Heart left ventricle (tissue), 16 donors: Measurements from ENCODE around the gene NUAK1. TPM values are rescaled to one million over a fixed set of nuclear protein-coding genes. Genes with fewer than 3 reads are reported as not detected.

Source experiments
- ATAC-seq, 4 donors: fragments of 200-7000 bp; cut with Tn5 transposase; one replicate each; pipeline ENCODE4 v1.9.1; 2020 to 2022; ENCODE audit warnings: moderate library complexity in 4 of 4, mild to moderate bottlenecking in 3 of 4, moderate number of reproducible peaks in 1 of 4
- DNase-seq, 5 donors: peaks; one replicate each; pipeline ENCODE4 v3.0.0-alpha.2; 2020
- H3K27ac ChIP-seq, 12 donors: fragments of 200-600 bp; sonication (generic) in 4 of 12; one replicate each; pipeline versions ENCODE4 v1.5.0 to v1.8.0; 2016 to 2022; ENCODE audit warnings: mild to moderate bottlenecking in 2 of 12
- H3K27me3 ChIP-seq, 9 donors: fragments of 200-600 bp; sonication (generic) in 2 of 9; one replicate each; pipeline versions ENCODE4 v1.5.1 to v1.8.0; 2016 to 2022; ENCODE audit warnings: mild to moderate bottlenecking in 3 of 9
- H3K36me3 ChIP-seq, 9 donors: fragments of 200-600 bp; sonication (generic) in 2 of 9; one replicate each; pipeline versions ENCODE4 v1.5.0 to v1.8.0; 2018 to 2022; ENCODE audit warnings: mild to moderate bottlenecking in 2 of 9
- H3K4me1 ChIP-seq, 12 donors: fragments of 200-600 bp; sonication (generic) in 4 of 12; one replicate each; pipeline versions ENCODE4 v1.5.0 to v1.8.0; 2016 to 2022; ENCODE audit warnings: mild to moderate bottlenecking in 3 of 12
- H3K4me3 ChIP-seq, 12 donors: fragments of 200-600 bp; sonication (generic) in 4 of 12; one replicate each; pipeline versions ENCODE4 v1.5.0 to v1.8.0; 2017 to 2022; ENCODE audit warnings: mild to moderate bottlenecking in 9 of 12, moderate library complexity in 4 of 12
- H3K9me3 ChIP-seq, 12 donors: fragments of 200-600 bp; sonication (generic) in 4 of 12; one replicate each; pipeline versions ENCODE4 v1.5.0 to v1.8.0; 2016 to 2022; ENCODE audit warnings: mild to moderate bottlenecking in 1 of 12
- CTCF ChIP-seq, 12 donors: fragments of 200-600 bp; sonication (generic) in 4 of 12; IDR thresholded peaks; one replicate each; pipeline versions ENCODE4 v1.5.0 to v1.8.0; 2018 to 2022; ENCODE audit warnings: antibody characterized with exemption in 12 of 12, mild to moderate bottlenecking in 5 of 12
- POLR2A ChIP-seq, 2 donors: fragments of 450-650 bp; IDR thresholded peaks; one replicate each; pipeline ENCODE4 v1.6.1; 2017; ENCODE audit warnings: antibody characterized with exemption in 2 of 2, mild to moderate bottlenecking in 2 of 2, moderate library complexity in 2 of 2
- WGBS, 4 donors: extraction: QIAGEN DNeasy Blood & Tissue Kit in 2 of 4; methylation state at CpG; one replicate each; pipeline versions ENCODE4 v1.1.5 to v1.1.7; 2013 to 2018; 5-methylcytosine and 5-hydroxymethylcytosine counted together
- intact Hi-C, 10 donors: fragments of 100-400 bp; cut with DNase I; formaldehyde crosslinking; loops; one replicate each; pipeline versions ENCODE4 v1.11.1 to v1.14.2; 2022
- polyA plus RNA-seq, 2 donors: library from polyadenylated mRNA; stranded (reverse); fragments of 200-250 nt; gene quantifications; one replicate each; pipeline ENCODE4 v1.2.3, GENCODE V29; 2013
- total RNA-seq, 9 donors: library from RNA; depleted of rRNA in 2 of 9; stranded (reverse); fragments of >200 nt in 2 of 9; fragmentation: NEBNext Ultra II Directional in 3 of 9; extraction: Animal tissue kit (Norgen Biotek cat#: 25700) in 3 of 9; gene quantifications; one replicate each; pipeline versions ENCODE4 v1.1.0 to v1.2.4, GENCODE V29; 2016 to 2023
- donor health status: ischemic (EF 13 %, LVEDD 7.1; RV severe dilation, severe dysfunction).
- donor health status: healthy with polysubstance abuse.
- donor health status: DM: no; HTN: yes; CAD: no.
- donor health status: DM: no; HTN: no; CAD: no.
- donor health status: ischemic (EF 25% LVEDD 6.9; RV normal size, moderate dysfunction).
- donor health status: ischemic (EF 25% LVEDD 5.7; RV mildly dilated, moderate dysfunction).
- donor health status: healthy.
- donor health status: DM: yes; HTN: yes; CAD: no.
- donor health status: ischemic (EF 35%, LVEDD 5.7; RV mildly dilated, moderate dysfunction).
- donor health status: nonischemic (EF 11% LVEDD 7.7; RV severe dilation, severe dysfunction).
- donor health status: DM: yes; HTN: yes; CAD: no.
- donor health status: PGD.
- donor health status: ischemic (EF 29% LVEDD 5.4; RV normal size, mild dysfunction).
- donor health status: nonischemic (EF 23%, LVEDD 6.1; RV moderate dilation, normal function).

NUAK1 gene
- total and polyA plus RNA-seq, 11 donors = 10.5 to 50.7 (median 39.4) TPM

- TF ChIP-seq CTCF (IDR thresholded peaks at IDR 0.05) (no peak), POLR2A (IDR thresholded peaks at IDR 0.05) (no peak)
- intact Hi-C loops = loop anchor here in 1 of 10 donors (5.0 kb wide), 1 partner anchor 38 kb away; no protein-coding TSS in a partner anchor
- H3K4me3 ChIP-seq = no peak overlapping the region
- H3K27me3 ChIP-seq = no peaks in the 10 kb centered on the region
- peak in 2 of 4 donors; percentile 13 to 17 for ATAC-seq
- H3K9me3 ChIP-seq = no peaks in the 10 kb centered on the region
- peaks cover 0 to 40% (median 12%) of the 10 kb centered on the region in 9 donors for H3K36me3 ChIP-seq
- H3K4me1 ChIP-seq = peaks cover 8 to 81% (median 58%) of the 10 kb centered on the region in 12 donors
- H3K27ac ChIP-seq = peak overlapping the region in 11 of 12 donors; percentile 72 to 91 (median 85)
- no peak for DNase-seq
- WGBS, 4 donors = 36 to 44% (median 40%) methylated on average over 9 of the region's 9 CpGs
Observed at GRCh38 chr12:106088811-106089485, 49.8 kb downstream of the NUAK1 start.

GRCh38 chr12:106088246-106088808 lies 50.4 kb downstream of the NUAK1 start:
- Histone ChIP-seq H3K36me3 (peaks cover 0 to 42% (median 19%) of the 10 kb centered on the region in 9 donors), H3K27me3 (no peaks in the 10 kb centered on the region), H3K27ac (peak overlapping the region in 9 of 12 donors; percentile 79 to 91 (median 85)), H3K9me3 (no peaks in the 10 kb centered on the region), H3K4me1 (peaks cover 8 to 81% (median 59%) of the 10 kb centered on the region in 12 donors), H3K4me3 (no peak overlapping the region)
- ATAC-seq = no peak
- 65 to 82% (median 77%) methylated on average over 4 of the region's 4 CpGs for WGBS, 4 donors
- intact Hi-C loops = loop anchor here in 1 of 10 donors (5.0 kb wide), 1 partner anchor 39 kb away; no protein-coding TSS in a partner anchor
- TF ChIP-seq POLR2A (IDR thresholded peaks at IDR 0.05) (no peak), CTCF (IDR thresholded peaks at IDR 0.05) (no peak)
- DNase-seq = no peak

GRCh38 chr12:106086696-106087095 lies 52.1 kb downstream of the NUAK1 start:
- Histone ChIP-seq H3K36me3 (peaks cover 0 to 55% (median 30%) of the 10 kb centered on the region in 9 donors), H3K27ac (peak overlapping the region in 3 of 12 donors; percentile 16 to 87 (median 37)), H3K27me3 (no peaks in the 10 kb centered on the region), H3K4me1 (peaks cover 8 to 76% (median 54%) of the 10 kb centered on the region in 12 donors), H3K4me3 (no peak overlapping the region), H3K9me3 (no peaks in the 10 kb centered on the region)
- intact Hi-C loops = loop anchor here in 1 of 10 donors (5.0 kb wide), 1 partner anchor 41 kb away; no protein-coding TSS in a partner anchor
- ATAC-seq (no peak), DNase-seq (no peak)
- TF ChIP-seq POLR2A (IDR thresholded peaks at IDR 0.05) (no peak), CTCF (IDR thresholded peaks at IDR 0.05) (no peak)
- 80 to 92% (median 83%) methylated on average over 19 of the region's 19 CpGs for WGBS, 4 donors

- TF ChIP-seq CTCF (IDR thresholded peaks at IDR 0.05) (no peak), POLR2A (IDR thresholded peaks at IDR 0.05) (no peak)
- H3K27ac ChIP-seq = peak overlapping the region in 3 of 12 donors; percentile 12 to 68 (median 40)
- no peaks in the 10 kb centered on the region for H3K27me3 ChIP-seq
- no peak for DNase-seq
- intact Hi-C loops = loop anchor here in 1 of 10 donors (5.0 kb wide), 1 partner anchor 42 kb away; no protein-coding TSS in a partner anchor
- no peak overlapping the region for H3K4me3 ChIP-seq
- peaks cover 6 to 76% (median 53%) of the 10 kb centered on the region in 12 donors for H3K4me1 ChIP-seq
- ATAC-seq = no peak
- H3K9me3 ChIP-seq = no peaks in the 10 kb centered on the region
- H3K36me3 ChIP-seq = peaks cover 0 to 61% (median 34%) of the 10 kb centered on the region in 9 donors
- WGBS, 4 donors = 88 to 94% (median 90%) methylated on average over 2 of the region's 2 CpGs
Observed at GRCh38 chr12:106085213-106085612, 53.5 kb downstream of the NUAK1 start.
